GM18499 (cell line): ENCODE data around the gene UNC5B.

ENCODE experiments used
- ATAC-seq: cut with Tn5 transposase; IDR thresholded peaks from one replicate; pipeline ENCODE4 v1.9.1; 2021; ENCODE audit warnings: moderate number of reproducible peaks; ENCODE audit not compliant: insufficient read depth, unreplicated experiment

UNC5B gene

DNA sequence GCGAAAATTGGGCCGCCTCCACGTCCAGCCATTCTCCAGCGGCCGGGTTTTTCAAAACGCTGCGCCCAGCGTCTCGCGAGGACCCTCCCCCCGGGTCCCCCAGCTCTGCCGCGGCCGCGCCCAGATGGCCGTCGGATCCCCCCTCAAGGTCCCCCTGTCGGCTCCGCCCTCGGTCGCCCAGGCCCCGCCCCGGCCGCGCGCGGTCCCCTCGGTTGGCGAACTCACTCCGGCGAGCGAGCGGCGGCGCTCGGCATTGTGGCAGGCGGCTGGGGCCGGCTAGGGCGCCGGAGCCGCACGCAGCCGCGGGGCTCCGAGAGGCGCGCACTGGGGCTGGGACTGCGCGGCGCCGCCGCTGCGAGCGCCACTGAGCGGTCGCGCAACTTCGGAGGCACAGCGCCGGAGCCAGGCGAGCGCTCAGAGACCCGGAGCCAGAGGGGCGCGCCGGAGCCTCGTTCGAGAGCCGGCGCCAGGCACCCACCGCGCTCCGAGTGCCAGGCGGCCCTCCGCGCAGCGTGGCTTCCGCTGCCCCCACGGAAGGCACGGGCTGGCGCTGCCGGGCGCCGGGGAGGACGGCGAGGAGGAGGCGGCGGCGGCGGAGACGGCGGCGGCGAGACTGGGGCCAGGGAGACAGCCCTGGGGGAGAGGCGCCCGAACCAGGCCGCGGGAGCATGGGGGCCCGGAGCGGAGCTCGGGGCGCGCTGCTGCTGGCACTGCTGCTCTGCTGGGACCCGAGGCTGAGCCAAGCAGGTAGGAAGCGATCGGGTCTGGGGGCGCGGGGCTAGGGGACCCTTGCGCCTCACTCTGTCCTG, at the start of gene UNC5B:
Gene UNC5B, plus strand, starts transcription at position 253 of the 809 bp plus-strand sequence. Its CDS starts 416 bp downstream, at position 669.
- ATAC-seq = no peak

DNA sequence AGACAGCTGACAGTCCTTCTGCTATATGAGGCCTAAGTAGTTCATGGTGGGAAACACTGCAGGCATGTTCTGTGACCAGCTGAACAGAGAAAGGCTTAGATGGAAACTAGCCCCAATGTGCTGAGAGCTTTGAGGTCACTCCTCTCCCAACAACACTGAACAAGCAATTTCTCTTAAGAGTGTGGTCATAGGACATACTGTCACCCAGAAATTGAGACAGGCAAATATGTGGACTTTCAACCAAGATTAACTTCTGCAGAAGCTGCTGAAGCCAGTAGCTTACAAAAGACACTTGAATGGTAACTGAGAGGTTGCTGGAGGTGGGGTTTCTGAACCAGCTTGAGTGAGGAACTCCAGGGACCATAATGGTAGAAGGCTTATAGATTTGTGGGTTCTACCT, 38.9 kb upstream of the UNC5B start:
- no peak for ATAC-seq

DNA sequence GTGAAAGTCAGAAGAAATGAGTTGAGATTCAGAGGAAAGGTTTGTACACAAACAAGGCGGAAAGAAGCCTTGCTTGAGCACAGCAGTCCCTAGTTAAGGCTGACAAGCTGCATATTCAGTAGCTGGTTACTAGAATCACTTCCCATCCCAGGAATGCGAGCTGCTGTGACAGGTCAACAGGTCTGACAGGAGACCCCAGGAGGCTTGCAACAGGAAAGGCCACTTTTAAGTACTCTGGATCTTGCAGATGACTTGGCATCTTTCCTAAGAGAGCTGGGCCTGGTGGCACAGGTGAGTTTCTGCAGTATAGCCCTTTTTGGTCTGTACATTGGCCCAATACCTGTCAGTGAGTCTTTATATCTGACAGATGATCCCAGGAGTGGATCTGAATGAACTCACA, 35.7 kb upstream of the UNC5B start:
- ATAC-seq = no peak

DNA sequence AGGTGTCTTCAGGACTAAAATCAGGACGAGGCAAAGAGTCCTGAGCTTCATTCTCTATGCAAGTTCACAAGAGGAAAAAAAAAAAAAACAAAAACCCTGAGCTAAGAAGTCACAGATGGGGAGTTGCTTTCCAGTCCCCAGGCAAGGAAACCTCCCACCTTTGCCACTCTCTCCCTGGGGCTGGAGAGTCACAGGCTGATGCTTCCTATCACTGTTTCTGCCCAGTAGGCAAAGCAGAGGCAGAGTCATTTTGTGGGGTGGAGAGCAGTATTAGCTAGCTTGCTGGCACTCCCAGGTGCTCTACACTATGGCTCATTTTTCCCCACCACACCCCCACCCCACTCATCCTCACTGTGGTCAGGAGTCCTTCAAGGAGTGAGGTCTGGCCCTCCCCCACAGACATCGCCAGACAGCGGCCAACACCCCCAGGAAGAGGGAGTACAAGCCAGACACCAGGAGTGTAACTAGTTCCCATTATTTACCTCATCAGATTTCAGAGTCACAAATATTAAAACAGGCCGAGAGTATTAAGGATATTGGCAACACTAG, 34.6 kb upstream of the UNC5B start:
- no peak for ATAC-seq

DNA sequence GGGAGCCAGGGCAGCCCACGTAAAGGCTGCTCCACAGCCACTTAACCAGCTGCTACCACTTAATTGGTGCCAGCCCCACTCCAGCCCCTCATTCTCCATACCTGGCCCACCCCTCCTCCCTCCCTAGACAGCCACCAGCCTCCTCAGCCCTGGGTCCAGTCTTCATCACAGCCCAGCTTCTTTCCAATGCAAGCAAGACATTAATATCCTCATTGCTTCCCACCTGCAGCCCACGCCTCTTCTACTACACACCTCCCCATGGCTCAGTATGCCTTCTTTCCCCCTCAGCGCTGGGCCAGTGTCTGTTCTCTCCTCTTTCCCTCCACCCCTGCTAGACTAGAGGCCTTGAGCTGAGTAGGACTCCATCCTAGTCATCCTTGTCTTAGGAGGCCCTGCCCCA, 33.5 kb upstream of the UNC5B start:
- ATAC-seq = no peak

- ATAC-seq = no peak
These were observed 33.0 kb upstream of the UNC5B start for GRCh38 chr10:71179382-71179781.

- no peak for ATAC-seq
These were observed 27.9 kb upstream of the UNC5B start for GRCh38 chr10:71184421-71184820.

- no peak for ATAC-seq
These were observed 27.2 kb upstream of the UNC5B start for GRCh38 chr10:71185209-71185608.

GRCh38 chr10:71187197-71187596, 25.2 kb upstream of the UNC5B start:
- ATAC-seq = no peak

GRCh38 chr10:71187600-71187999, 24.8 kb upstream of the UNC5B start:
- ATAC-seq = no peak

- ATAC-seq = no peak
These were observed 24.2 kb upstream of the UNC5B start for GRCh38 chr10:71188201-71188600.

DNA sequence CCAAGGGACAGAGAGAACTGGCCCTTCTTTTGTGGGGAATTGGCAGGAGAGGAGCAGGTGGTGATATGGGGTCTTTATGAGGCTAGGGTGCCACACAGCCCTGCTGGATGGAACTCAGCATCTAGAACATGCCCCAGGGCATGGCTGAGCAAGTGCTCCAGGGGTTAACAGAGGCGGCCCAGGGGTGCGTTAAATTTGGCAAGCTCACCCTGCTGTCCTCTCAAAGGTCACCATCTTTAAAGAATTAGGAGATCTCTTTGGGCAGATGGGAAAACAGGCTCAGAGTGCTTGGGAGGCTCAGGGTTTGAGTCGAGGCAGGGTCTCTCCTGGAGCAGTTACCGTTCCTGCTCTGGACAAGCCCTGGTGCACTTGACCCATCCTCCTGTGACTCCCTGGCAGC, 21.4 kb upstream of the UNC5B start:
- no peak for ATAC-seq

DNA sequence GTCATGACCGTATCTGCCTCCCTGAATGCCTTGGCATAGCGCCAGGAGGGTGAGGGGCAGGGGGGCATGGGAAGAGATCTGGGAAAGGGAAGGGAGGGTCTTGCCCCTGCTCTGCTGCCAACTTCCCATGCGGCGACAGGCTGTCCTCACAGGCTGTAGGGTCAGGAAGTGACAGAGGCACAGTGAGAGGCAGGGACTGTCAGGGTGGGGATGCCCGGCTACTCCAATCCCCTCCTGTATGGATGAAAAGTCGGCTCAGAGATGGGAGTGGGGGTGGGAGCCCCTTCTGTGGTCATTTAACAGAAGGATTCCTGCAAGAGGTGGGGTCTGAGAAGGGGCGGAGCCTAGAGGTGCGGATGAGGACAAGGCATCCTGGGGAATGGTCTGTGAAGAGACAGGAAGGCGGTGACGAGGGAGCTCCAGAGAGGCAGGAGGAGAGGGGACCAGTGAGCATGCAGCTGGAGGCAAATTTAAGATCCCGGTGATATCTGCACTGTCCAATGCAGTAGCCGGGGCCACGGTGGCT, 20.8 kb upstream of the UNC5B start:
- no peak for ATAC-seq

- no peak for ATAC-seq
These were observed 18.9 kb upstream of the UNC5B start for GRCh38 chr10:71193516-71193915.

DNA sequence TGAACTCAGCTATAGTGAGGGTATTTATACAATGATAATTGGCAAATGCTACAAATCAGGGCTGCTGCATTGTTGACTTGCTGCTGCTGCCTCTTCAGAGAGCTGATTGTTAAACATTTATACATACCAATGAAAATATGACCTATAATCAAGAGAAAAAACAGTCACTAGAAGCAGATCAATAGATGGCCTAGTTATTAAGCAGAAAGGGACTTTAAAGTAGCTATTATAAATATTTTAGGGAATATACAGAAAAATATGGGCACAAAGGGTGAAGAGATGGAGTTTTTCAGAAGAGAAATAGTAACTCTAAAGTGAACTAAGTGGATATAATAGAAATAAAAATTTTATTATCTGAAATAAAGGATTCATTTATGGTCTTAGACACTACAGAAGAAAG, 14.4 kb upstream of the UNC5B start:
- no peak for ATAC-seq

- no peak for ATAC-seq
These were observed 10.5 kb upstream of the UNC5B start for GRCh38 chr10:71201849-71202248.

DNA sequence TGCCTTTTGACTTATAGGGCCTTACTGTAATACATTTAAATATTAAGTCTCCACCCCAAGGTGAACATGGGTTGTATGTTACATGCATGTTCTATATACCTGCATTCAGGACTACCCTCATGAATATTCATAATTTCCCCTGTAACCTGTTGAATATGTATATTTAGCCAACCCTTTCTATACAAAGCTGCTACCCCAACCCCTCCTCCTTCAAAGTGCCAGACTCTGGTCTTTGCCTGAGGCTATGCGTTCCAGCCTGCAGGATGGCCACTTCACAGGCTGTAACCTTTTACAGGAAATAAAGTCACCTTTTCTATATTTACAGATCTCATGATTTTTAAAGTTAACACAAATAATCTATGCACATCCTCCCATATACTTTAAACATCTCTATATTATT, 10.1 kb upstream of the UNC5B start:
- no peak for ATAC-seq

GRCh38 chr10:71203124-71203523, 9.2 kb upstream of the UNC5B start:
- ATAC-seq = no peak

DNA sequence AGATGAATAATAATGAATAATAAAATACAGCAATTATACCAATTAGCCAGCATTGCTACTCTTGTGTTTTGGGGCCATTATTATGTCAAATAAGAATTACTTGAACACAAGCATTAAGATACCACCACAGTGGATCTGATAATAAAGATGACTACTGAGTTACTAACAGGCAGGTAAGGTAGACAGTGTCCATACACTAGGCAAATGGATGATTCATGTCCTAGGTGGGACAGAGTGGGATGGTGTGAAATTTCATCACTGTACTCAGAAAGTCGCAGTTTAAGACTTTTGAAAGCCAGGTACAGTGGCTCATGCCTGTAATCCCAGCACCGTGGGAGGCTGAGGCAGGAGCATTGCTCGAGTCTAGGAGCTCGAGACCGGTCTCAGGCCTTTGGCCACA, 8.7 kb upstream of the UNC5B start:
- ATAC-seq = no peak

- no peak for ATAC-seq
These were observed 7.6 kb upstream of the UNC5B start for GRCh38 chr10:71204746-71205145.

- ATAC-seq = no peak
These were observed 6.9 kb upstream of the UNC5B start for GRCh38 chr10:71205468-71205867.

DNA sequence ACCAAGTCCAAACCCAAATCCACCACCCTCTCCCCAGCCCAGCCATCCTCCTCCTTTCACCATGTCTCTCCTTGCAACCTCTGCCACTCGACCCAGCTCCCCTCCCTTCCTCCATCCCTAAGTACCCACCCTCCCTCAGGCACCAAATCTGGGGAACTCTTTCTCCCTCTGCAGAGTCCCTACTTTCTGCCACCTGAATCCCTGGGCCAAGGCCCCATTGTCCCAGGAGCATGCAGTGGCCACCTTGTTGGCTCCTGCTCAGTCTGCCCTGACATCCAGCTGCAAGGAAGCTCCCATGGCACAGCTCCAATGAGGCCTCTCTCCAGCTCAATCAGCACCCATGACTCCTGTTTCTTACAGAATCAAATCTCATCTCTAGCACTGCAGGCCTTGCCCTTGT, 5.5 kb upstream of the UNC5B start:
- no peak for ATAC-seq
